Cardiac muscle cell (in vitro differentiated cells and primary cell): ENCODE measurements around the gene PHLPP1. TPM values are rescaled to one million over a fixed set of nuclear protein-coding genes. Genes with fewer than 3 reads are reported as not detected.
"Not testable (repeated sequence)": the region's sequence is repeated elsewhere in the genome, so short reads cannot be mapped to it uniquely, and the experiment has no call there.

ENCODE experiments used
- DNase-seq, 2 donors: peaks; one replicate each; pipeline versions ENCODE4 v3.0.0 to v3.0.0-alpha.2; 2010 to 2017; ENCODE audit warnings: low read depth in 1 of 2, low spot score in 1 of 2
- H3K27ac ChIP-seq: fragments of 200-600 bp; sonication (generic); 2 replicates; pipeline ENCODE4 v1.5.1; 2016
- H3K27me3 ChIP-seq: fragments of 200-600 bp; sonication (generic); 2 replicates; pipeline ENCODE4 v1.6.0; 2016; ENCODE audit warnings: control low read depth
- H3K36me3 ChIP-seq: fragments of 200-600 bp; sonication (generic); 2 replicates; pipeline ENCODE4 v1.5.1; 2016; ENCODE audit warnings: control low read depth
- H3K4me1 ChIP-seq: fragments of 200-600 bp; sonication (generic); 2 replicates; pipeline ENCODE4 v1.8.1; 2017; ENCODE audit warnings: low read depth, mild to moderate bottlenecking, mixed run types
- H3K4me3 ChIP-seq: fragments of 200-600 bp; sonication (generic); 2 replicates; pipeline ENCODE4 v1.5.1; 2016; ENCODE audit warnings: mild to moderate bottlenecking
- H3K9me3 ChIP-seq: fragments of 200-600 bp; sonication (generic); 2 replicates; pipeline ENCODE4 v1.5.1; 2017; ENCODE audit warnings: low read depth, mild to moderate bottlenecking, control low read depth
- polyA plus RNA-seq: library from polyadenylated mRNA; unstranded; fragments of >200 nt; fragmentation: Nextera tagmentation; extraction: Ambion mirVana; gene quantifications from 2 replicates; pipeline ENCODE4 v1.2.1, GENCODE V29; 2016
- total RNA-seq: library from RNA; depleted of rRNA; stranded (reverse); fragments of >200 nt; gene quantifications from 2 replicates; pipeline ENCODE4 v1.2.3, GENCODE V29; 2016
- TF ChIP-seq, protein P1 (sequence below): IDR thresholded peaks from 2 replicates; pipeline ENCODE4 v1.5.1; 2012; ENCODE audit warnings: low read depth, mild to moderate bottlenecking, low read length

Gene PHLPP1
- total and polyA plus RNA-seq, 2 experiments from 2014 or later, result 6.3 to 25.8 TPM

DNA sequence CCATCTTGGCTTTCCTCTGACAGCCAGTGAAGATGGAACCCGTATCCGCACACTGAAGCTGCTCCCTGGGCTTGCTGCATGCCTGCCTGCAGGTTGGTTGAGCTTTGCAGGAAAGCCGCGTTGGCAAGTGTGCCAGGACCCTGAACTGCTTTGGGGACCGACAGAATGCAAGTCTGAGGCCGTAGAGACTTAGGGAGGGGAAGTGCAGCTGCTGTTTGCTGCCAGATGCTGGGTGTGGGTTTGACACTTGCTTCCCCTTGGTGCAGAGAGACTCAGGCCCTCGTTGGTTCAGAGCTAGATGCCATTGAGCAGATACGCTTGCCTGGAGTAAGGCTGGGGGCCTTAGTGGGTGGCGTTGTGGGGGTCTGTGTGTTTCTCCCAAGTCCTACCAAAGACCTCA lies 13.1 kb upstream of the PHLPP1 start:
- H3K27ac ChIP-seq, result no peak overlapping the region

GRCh38 chr18:62706879-62707278 lies 8.5 kb upstream of the PHLPP1 start:
- DNase-seq, result not testable (repeated sequence)

More for the DNA sequence above, 13.1 kb upstream of the PHLPP1 start:
- DNase-seq, result no peak
- H3K27me3 ChIP-seq, result no peaks in the 10 kb centered on the region
- no peaks in the 10 kb centered on the region for H3K36me3 ChIP-seq
- TF ChIP-seq, protein P1, sequence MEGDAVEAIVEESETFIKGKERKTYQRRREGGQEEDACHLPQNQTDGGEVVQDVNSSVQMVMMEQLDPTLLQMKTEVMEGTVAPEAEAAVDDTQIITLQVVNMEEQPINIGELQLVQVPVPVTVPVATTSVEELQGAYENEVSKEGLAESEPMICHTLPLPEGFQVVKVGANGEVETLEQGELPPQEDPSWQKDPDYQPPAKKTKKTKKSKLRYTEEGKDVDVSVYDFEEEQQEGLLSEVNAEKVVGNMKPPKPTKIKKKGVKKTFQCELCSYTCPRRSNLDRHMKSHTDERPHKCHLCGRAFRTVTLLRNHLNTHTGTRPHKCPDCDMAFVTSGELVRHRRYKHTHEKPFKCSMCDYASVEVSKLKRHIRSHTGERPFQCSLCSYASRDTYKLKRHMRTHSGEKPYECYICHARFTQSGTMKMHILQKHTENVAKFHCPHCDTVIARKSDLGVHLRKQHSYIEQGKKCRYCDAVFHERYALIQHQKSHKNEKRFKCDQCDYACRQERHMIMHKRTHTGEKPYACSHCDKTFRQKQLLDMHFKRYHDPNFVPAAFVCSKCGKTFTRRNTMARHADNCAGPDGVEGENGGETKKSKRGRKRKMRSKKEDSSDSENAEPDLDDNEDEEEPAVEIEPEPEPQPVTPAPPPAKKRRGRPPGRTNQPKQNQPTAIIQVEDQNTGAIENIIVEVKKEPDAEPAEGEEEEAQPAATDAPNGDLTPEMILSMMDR, result no peak
- no peak overlapping the region for H3K4me3 ChIP-seq
- no peaks in the 10 kb centered on the region for H3K9me3 ChIP-seq
- H3K4me1 ChIP-seq, result no peaks in the 10 kb centered on the region

GRCh38 chr18:62709908-62710307 lies 5.4 kb upstream of the PHLPP1 start:
- H3K4me3 ChIP-seq, H3K36me3 ChIP-seq: not testable (repeated sequence)

More at GRCh38 chr18:62706879-62707278, 8.5 kb upstream of the PHLPP1 start:
- H3K27me3 ChIP-seq, H3K27ac ChIP-seq, H3K36me3 ChIP-seq, H3K9me3 ChIP-seq, H3K4me1 ChIP-seq, H3K4me3 ChIP-seq: not testable (repeated sequence)

GRCh38 chr18:62710417-62710816 lies 4.9 kb upstream of the PHLPP1 start:
- no peaks in the 10 kb centered on the region for H3K9me3 ChIP-seq
- no peak for DNase-seq
- H3K36me3 ChIP-seq, result no peaks in the 10 kb centered on the region
- H3K27me3 ChIP-seq, result no peaks in the 10 kb centered on the region
- H3K4me1 ChIP-seq, result no peaks in the 10 kb centered on the region
- no peak overlapping the region for H3K27ac ChIP-seq
- H3K4me3 ChIP-seq, result no peak overlapping the region
- TF ChIP-seq, protein P1, result no peak

More at GRCh38 chr18:62709908-62710307, 5.4 kb upstream of the PHLPP1 start:
- not testable (repeated sequence) for H3K27ac ChIP-seq, H3K27me3 ChIP-seq, H3K9me3 ChIP-seq, DNase-seq, H3K4me1 ChIP-seq

DNA sequence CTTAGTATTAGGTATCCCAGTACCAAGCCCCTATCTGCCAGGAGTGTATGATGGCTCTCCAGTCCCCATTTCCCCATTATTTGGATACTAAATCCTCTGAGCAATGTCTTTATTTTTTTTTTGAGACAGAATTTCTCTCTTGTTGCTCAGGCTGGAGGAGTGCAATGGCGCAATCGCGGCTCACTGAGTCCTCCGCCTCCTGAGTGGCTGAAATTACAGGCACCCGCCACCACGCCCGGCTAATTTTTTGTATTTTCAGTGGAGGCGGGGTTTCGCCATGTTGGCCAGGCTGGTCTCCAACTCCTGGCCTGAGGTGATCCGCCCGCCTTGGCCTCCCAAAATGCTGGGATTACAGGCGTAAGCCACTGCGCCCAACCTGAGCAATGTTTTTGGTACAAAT lies 3.6 kb upstream of the PHLPP1 start:
- Histone ChIP-seq H3K36me3 (no peaks in the 10 kb centered on the region), H3K27ac (no peak overlapping the region), H3K4me3 (no peak overlapping the region), H3K27me3 (no peaks in the 10 kb centered on the region), H3K4me1 (no peaks in the 10 kb centered on the region), H3K9me3 (no peaks in the 10 kb centered on the region)
- TF ChIP-seq, protein P1, result no peak
- DNase-seq, result no peak

DNA sequence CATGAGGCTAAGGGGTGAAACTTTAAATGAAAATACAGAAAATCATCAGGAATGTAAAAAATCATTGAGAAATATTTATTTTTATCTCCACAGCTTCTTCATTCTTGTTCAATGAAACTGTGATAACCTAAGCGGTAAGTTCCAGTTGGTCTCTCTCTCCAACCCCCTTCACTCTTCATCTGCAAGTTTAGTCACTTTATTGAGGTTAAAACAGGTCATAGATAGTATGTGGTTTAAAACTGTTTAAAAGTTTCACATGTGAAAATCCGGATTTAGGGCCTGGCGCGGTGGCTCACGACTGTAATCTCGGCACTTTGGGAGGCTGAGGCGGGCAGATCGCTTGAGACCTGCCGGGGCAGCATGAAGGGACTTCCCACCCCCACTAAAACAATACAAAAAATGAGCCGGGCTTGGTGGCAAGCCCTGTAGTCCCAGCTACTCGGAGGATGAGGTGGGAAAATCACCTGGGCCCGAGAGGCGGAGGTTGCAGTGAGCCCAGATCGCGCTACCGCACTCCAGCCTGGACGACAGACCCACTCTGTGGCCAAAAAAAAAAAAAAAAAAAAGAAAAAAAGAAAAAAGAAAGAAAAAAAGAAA lies 1.6 kb upstream of the PHLPP1 start:
- Histone ChIP-seq H3K4me3 (no peak overlapping the region), H3K36me3 (no peaks in the 10 kb centered on the region), H3K27ac (no peak overlapping the region), H3K27me3 (no peaks in the 10 kb centered on the region), H3K4me1 (no peaks in the 10 kb centered on the region), H3K9me3 (no peaks in the 10 kb centered on the region)
- TF ChIP-seq, protein P1, result no peak
- DNase-seq, result no peak
